Measurements from ENCODE around the gene ANXA4.
"Not testable (repeated sequence)": the region's sequence is repeated elsewhere in the genome, so short reads cannot be mapped to it uniquely, and the experiment has no call there.

Gene ANXA4

DNA sequence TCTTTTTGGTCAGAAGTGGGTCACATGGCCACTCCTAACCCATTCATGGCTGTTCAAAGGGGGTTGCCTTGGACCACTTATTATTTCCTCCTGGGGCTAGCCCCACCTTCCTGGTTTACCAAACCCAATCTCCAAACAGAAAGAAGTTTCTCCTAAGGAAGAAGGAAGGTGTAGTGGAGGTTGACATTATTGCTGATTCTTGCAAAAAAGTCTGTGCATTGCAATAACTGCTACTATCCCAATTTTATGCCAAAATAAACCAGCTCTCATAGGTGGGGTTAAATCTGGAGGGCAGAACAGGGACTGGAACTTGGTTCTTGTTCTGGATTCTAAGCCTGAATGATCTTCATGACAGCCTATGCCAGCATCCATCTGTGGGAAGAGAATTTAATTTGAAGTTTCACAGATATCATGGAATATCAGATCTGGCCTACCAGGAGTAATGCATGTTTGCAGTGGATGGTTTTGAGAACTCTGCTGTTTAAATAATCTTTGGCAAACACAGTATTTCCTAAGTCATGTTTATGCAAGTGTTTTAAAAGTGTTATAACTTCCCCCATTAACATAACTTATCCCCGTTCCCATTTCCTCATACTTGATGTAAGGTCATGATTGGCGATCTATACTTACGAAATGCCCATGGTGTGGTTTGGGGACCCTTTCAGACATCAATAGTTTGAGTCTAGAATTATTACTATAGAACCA is 11.9 kb downstream of the ANXA4 start:
- no peak for DNase-seq (ENCODE audit: low read depth in 1 of 2, low spot score in 1 of 2)

DNA sequence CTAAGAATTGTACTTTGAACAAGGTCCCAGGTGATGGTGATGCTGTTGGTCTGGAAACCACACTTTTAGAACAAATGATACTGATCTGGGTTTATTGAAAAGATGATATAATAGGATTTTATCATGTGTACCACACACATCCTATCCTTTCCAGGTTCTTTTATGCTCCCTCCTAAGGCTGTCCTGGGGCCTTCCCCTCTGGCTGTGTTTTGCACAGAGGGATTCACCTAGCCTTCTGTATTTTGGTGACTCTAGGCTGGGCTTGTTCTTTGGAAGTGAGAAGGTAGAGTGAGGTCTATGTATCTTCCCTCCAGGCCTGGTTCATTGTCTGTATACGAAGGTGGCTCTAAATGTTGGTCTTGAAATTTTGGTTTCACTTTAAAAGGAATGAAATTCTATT is 12.7 kb downstream of the ANXA4 start:
- DNase-seq (ENCODE audit: low read depth in 1 of 2, low spot score in 1 of 2), result no peak

- DNase-seq (ENCODE audit: low read depth in 1 of 2, low spot score in 1 of 2), result no peak
Observed at GRCh38 chr2:69755862-69756467, 14.0 kb downstream of the ANXA4 start.

DNA sequence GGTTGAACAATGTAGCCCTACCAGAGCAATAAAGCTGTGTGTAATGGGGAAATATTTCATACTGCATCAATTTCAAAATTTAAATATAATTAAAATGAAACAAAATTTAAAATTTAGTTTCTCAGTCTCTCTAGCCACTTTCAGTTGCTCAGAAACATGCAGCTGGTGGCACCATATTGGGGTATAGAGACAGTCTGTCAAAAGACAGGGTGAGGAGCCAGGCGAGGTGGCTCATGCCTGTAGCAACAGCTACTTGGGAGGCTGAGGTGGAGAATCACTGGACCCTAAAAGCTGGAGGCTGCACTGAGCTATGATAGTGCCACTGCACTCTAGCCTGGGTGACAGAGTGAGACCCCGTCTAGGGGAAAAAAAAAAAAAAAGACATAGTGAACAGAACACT is 20.1 kb downstream of the ANXA4 start:
- DNase-seq (ENCODE audit: low read depth in 1 of 2, low spot score in 1 of 2), result no peak

GRCh38 chr2:69762513-69763494 is 20.9 kb downstream of the ANXA4 start:
- DNase-seq (ENCODE audit: low read depth in 1 of 2, low spot score in 1 of 2), result no peak

GRCh38 chr2:69763831-69764230 is 21.9 kb downstream of the ANXA4 start:
- DNase-seq (ENCODE audit: low read depth in 1 of 2, low spot score in 1 of 2), result not testable (repeated sequence)

DNA sequence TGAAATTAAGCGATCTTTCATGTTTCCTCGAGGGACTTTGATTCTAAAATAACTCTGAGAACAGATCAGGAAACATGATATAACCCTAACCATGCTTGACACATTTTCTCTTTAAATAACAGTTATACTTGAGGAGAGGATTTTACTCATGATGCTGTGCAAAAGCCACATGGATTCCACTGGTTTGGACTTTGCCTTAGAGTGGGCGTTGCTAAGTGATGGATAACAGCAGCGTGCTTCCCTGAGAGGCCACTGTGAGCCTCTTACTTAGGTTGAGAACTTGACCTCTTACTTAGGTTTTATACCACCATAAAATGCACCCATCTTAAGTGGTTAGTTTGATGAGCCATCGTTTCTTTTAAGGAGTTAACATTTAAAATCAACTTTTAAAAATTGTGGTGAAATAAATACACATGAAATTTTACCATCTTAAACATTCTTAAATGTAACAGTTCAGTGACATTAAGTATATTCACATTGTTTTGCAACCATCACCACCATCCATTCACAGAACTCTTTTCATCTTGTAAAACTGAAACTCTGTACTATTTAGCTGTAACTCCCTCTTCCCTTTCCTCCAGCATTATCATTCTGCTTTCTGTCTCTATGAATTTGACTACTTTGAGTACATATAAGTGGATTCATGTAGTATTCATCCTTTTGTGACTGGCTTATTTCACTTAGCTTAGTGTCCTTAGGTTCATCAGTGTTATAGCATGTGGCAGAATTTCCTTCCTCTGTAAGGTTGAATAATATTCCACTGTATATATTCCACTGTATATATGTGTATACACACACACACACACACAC is 22.6 kb downstream of the ANXA4 start:
- DNase-seq (ENCODE audit: low read depth in 1 of 2, low spot score in 1 of 2), result no peak

GRCh38 chr2:69765096-69765380 is 23.1 kb downstream of the ANXA4 start:
- no peak for DNase-seq (ENCODE audit: low read depth in 1 of 2, low spot score in 1 of 2)

- DNase-seq (ENCODE audit: low read depth in 1 of 2, low spot score in 1 of 2), result no peak
Observed at GRCh38 chr2:69766014-69766413, 24.1 kb downstream of the ANXA4 start.

- DNase-seq (ENCODE audit: low read depth in 1 of 2, low spot score in 1 of 2), result no peak
Observed at GRCh38 chr2:69767034-69767433, 25.1 kb downstream of the ANXA4 start.

DNA sequence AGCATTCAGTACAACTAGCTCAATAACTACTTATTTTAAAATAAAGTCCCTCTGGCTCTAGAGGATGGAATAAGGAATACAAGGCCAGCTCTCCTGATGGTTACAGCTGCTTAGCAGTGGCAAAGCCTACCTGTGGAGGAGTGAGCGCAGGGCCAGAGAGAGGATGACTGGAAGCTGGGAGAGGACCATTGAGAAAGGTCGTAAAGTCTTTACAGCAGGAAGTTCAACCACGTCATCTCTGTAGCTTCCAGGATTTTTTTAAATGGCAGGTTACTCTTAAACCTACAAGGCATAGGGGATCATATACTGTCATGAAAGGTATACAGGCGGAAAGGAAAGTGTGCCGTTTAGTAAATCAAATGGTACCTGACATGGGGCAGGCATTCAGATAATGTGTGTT is 26.3 kb downstream of the ANXA4 start:
- no peak for DNase-seq (ENCODE audit: low read depth in 1 of 2, low spot score in 1 of 2)

DNA sequence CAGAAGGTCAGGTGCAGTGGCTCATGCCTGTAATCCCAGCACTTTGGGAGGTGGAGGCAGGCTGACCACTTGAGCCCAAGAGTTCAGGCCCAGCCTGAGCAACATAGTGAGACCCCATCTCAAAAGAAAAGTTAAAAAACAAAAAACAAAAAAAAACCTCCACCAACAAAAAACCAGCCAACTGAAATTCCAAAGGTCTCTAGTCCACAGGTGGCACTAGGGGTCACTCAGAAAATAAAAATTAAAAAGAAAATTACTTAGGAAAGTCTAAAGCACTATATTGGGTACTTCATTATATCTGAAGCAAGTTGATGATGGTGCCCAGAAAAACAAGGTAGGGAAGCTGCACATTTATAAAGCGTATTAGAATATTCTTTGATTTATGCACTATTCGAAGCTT is 26.9 kb downstream of the ANXA4 start:
- DNase-seq (ENCODE audit: low read depth in 1 of 2, low spot score in 1 of 2), result no peak

- no peak for DNase-seq (ENCODE audit: low read depth in 1 of 2, low spot score in 1 of 2)
Observed at GRCh38 chr2:69769272-69769671, 27.3 kb downstream of the ANXA4 start.

DNA sequence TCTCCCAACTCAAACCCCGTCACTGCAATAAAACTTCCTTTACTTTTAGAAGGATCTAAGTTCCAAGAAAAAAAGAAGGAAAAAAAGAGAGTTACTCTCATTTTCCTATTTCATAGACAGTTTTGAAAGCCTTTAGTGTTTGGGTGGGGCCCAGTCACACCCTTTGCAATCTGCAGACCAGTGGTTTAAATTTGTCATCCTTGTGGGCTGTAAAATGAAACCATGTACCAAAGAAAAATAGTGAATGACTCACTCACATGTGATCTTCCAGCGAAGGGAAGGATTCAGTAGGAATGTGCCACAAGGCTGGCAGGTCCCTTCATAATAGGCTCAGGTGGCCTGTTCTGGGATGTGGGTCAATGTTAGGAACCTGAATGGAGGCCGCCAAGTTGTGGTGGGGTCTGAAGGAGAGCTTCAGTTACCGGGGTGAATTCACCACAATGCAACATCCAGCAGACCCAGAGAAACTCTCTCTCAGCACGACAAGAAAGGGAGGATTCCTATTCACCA is 28.3 kb downstream of the ANXA4 start:
- no peak for DNase-seq (ENCODE audit: low read depth in 1 of 2, low spot score in 1 of 2)

DNA sequence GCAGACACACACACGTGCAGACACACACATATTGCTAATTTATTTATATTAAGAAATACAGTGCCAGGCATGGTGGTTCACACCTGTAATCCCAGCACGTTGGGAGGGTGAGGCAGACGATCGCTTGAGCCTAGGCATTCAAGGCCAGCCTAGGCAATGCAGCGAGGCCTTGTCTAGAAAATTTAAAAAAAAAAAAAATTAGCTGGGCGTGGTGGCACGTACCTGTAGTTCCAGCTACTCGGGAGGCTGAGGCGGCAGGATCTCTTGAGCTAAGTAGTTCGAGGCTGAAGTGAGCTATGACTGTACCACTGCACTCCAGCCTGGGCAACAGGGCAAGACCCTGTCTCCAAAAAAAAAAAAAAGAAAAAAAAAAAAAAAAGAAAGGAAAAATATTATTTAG is 28.8 kb downstream of the ANXA4 start:
- DNase-seq (ENCODE audit: low read depth in 1 of 2, low spot score in 1 of 2), result no peak

GRCh38 chr2:69771461-69771860 is 29.5 kb downstream of the ANXA4 start:
- DNase-seq (ENCODE audit: low read depth in 1 of 2, low spot score in 1 of 2), result no peak

DNA sequence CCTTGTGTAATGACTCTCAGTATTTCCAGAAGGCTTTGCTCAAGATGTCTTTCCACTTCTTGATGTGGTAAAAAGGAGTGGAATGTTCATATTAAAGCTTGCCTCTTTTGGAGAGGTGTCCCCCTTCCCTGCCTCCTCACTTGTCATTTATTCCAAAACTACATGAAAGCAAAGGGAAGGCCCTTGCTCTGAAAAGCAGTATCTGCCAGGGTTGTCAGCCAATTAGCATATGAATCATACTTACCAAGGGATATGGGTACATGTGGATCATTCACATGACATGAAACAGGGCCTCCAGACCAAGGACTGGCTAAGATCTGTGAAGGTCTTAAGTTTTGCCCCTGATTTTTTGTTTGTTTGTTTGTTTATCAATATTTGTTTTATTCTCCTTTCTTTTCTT is 31.3 kb downstream of the ANXA4 start:
- DNase-seq (ENCODE audit: low read depth in 1 of 2, low spot score in 1 of 2), result no peak

- DNase-seq (ENCODE audit: low read depth in 1 of 2, low spot score in 1 of 2), result not testable (repeated sequence)
Observed at GRCh38 chr2:69774258-69774983, 32.5 kb downstream of the ANXA4 start.

DNA sequence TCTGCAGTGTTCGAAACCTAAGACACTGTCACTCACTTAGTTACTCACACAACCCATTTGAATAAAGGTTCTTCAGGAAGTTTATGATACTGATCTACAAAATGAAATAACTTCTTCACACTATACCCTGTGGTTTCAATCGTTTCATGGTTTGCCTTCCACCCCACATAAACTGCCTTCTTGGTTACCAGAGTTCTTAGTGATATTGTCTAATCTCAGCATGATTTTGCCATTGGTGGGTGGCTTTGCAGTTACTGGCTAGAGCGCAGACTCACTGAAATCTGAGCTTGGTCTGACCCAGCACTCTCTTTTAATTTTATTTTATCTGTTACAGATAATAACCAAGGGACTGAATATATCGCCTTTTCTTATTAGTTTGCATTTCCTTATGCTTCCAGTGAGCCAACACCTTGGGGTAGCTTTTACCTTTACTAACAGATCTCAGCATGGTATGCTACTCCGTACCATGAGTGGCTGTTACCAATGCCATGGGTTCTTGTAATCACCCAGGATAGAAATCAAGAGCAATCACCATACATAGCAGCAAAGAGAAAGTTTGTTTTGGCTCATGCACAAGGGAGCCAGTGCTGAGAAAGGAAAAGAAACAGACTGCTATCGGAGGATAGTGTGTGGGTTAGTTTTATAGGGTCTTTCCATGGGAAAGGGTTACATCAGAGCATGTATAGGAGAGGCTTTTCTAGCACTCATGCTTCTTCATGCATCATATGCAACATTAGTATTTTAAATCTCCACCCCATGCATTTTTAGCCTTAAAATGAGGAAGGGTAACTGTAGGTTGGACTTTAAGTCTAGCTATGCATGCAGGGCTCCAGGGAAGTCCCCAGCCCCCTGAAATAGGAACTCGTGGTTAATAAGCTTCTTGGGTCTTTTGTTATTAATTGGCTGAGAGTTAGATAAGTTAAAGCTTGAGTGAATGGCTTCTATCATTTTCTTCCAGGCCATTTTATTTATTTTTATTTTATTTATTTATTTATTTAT is 33.3 kb downstream of the ANXA4 start:
- DNase-seq (ENCODE audit: low read depth in 1 of 2, low spot score in 1 of 2), result no peak

All from activated T-helper 1 cell treated with anti-CD3 and anti-CD28 coated beads, Interleukin-2, amount 50 U/mL, for 16 hours (primary cell).